AML-193 (cell line): ENCODE data around the gene VANGL1.

Experiments used
- DNase-seq, 2 experiments: peaks; one replicate each; lab custom pipeline; 2025; lab: John Stamatoyannopoulos, UW

The VANGL1 gene

DNA sequence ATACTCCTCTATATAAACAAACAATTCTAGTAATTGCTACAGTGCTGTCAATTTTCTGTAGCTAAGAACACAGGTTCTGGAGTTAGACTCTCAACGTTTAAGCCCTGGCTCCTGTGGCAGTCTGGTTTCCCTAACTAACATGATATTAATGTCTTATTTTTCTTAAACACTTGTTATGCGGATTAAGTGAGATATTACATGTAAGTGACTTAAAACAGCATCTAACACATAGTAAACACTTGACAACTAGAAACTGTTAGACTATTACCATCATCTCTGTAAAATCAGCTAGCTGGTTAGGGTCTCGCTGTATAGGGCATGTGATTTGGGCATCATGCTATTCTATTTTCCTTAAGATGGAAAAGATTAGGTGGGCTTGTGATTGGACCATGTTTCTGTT is 2.3 kb downstream of the VANGL1 start:
- no peak for DNase-seq

DNA sequence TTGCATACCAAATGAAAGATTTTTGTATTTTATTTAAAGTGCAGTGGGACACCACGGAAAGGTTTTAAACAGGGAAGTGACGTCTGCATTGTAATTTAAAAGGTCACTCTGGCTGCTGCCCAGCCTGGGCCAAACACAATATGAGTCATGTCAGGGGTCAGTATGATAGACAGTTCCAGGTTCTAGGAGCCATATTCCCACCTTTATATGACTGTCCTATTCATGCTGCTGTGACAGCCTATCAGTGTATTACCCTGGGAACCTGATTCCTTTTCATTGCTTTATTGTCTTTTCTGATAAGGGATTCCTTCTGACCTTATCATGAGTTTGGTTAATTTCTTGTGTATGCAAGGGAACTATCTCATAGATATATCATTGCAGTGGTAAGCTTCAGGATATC is 5.3 kb downstream of the VANGL1 start:
- no peak for DNase-seq

DNA sequence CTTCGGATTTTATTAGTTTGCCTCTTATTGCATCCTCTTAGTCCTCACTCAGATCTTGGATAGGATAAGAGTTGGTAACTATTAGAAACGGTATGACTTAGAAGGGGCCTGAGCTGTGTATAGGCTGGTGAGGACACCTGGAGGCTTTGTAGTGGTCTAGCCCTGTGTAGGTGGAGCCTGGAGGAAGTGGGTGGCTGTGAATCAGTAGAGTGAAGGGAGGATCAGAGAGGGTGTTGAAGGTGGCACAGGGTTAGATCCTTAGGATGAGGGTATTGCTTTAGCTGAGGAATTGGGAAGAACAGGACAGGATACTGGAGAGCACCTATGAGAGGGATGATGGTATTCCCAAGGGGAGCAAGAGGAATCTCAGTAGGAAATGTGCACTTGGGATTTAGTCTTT is 5.7 kb downstream of the VANGL1 start:
- no peak for DNase-seq

DNA sequence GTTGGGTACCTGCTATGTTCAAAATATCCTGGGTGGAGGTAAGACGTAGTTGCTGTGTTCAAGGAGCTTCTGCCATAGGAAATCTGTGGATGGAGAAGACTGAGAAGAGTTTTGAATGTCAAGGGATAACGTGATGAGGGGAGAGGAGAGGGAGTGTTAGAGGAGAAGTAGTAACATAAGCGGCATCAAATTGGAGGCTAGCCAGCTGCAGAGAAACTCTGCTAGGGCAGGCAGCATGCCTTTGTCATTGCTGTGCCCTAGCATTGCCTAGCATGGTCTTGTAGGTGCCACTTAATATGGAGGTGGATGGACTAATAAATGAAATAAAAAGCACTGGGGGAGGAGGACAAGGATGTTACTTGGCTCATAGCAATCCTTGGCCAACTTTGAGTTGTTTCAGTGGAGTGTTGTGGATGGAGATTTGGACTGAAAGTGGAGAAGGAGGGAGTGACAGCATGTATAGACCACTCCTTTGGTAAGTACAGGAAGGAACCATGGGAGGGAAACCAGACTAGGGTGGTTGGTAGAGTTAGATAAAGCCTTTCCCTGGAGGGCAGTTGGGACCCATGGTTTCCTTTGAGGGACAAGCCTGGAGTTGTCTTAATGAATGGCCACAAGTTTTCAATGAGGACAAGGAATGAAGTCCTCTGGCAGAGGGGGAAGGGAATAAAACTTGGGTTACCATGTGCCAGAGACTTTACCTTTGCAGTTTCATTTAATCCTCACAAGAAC is 6.3 kb downstream of the VANGL1 start:
- no peak for DNase-seq

DNA sequence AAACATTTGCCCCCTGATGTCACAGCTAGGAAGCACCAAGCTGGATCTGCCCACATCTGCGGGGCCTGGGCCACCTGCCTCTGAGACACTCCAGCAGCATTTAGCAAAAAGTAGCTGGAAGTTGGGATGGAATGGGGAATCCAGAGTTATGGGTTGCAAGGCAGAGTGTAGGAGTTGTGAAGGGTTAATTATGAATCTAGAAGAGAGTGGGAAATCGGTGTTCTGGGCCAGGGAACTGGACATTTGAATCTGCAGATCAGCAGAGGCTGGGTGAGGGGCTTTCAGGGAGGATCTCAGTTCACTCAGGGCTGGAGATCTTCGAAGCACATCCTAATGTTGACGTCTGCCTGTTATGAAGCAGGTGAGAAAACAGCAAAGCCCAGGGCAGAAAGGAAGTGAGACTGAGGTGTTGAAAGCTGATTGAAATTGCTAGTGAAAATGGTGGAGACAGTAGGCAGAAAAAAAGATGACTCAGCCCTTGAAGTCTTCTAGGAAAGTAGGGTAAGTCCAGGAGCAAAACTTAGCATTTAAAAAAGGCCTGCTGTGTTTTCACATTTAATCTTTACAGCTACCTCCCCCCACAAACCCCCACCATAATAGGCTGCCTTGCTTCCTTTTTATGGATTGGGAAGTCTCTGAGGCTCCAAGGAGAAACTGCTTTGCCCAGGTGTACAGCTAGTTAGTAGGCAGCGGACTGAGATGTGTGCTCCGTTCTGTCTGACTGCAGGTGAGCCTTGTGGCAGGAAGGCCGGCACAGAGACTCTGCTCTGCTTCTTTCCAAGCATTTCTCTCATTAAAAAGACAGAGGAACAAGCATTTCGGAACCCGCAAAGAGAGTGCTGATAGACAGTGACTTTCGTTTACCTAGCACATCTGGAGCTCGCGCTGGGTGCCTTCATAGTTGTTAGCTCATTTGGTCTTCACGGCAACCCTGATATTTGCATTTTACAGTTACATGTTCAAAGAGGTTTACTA is 7.2 kb downstream of the VANGL1 start:
- no peak for DNase-seq

DNA sequence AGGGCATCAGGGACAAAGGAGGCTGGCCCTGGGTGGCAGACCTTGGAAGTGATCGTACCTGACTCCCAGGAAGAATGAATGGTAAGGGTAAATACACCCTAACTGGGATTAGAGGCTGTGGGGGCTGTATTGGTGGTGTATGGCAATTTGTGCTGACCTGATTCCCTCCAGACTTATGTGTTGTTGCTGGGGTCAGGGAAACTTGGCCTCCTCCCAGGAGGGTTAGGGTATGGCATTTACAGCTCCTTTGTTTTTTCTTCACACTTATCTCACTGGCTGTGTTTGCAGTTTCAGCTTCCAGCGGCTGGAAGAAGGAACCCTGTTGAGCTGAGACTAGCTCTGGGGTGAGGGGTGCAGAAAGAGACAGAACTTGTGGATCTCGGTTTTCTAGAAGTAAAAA is 8.2 kb downstream of the VANGL1 start:
- no peak for DNase-seq

DNA sequence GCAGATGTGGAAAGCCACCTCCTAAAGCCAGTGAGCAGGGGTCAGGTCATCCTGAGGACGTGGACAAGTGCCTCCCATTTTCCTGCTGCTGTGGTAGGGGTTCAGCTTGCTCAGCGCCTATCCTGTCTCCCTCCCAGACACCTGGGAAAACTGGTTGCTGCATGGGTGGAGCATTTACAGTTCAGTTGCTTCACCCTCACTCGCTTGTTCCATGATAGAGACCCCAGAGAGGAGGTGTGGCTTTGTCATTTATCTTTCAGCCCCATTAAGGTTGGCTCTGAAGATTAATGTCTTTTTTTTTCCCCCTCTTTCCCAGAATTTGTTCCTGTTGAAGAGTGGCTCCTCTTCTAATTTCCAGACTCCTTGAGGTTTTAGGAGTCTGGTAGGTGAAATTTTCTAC is 9.2 kb downstream of the VANGL1 start:
- no peak for DNase-seq

DNA sequence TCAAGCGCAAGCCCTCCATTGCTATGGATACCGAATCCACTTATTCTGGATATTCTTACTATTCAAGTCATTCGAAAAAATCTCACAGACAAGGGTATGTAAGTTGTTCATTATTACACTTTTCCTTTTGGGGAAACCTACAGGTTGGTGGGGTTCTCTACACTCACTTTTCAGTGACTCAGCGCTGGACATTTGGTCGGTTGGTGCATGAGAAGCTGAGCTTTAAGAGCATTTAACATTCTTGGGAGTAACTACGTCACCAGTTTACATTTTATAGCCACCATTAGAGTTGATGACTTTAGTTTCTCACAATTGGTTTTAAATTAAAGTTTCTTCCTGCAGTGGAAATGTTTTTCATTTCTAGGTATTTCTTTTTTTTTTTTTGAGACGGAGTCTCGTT is 9.6 kb downstream of the VANGL1 start:
- DNase-seq, result no peak

DNA sequence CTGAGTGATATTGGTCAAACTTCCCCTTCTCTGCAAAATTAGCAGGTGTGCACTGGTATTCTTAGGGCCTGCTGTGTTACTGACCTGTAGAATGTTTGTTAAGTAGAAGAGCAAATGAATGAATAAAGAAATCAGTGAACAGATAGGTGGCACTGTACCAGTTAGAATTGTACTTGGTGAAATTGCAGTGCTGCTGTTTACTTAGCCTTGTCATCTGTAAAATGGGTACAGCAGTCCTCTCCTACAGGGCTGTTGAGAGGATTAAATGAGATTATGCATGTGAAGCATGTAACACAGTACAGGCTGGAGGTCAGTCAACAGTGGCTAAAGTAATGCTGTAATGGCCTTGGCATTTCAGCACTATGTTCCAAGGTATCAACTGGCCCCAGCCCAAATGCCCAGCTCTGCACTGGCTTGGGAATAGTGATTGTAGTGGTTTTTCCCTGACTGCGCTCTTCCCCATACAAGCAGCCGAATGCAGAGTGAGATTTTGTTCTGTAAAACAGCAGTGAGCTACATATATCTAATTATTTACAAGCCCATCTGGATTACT is 10.5 kb downstream of the VANGL1 start:
- no peak for DNase-seq

DNA sequence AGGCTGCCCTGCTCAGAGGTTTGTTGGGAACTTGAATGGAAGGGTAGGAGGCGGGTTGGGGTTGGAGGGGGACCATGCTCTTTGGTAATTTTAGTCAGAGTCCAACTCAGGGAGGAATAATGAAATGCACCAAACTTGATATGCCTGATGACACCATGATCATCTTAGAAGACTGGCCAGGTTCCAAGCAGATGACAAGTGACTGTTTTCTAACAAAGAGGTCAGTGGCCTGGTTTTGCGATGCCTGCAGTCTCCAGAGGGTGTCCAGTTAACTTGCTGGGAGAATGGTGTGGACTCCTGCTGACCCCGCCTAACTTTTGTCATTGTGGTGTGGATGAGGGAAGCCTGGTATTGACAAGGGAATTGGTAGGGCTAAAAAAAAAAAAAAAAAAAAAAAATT is 12.4 kb downstream of the VANGL1 start:
- DNase-seq, result no peak

DNA sequence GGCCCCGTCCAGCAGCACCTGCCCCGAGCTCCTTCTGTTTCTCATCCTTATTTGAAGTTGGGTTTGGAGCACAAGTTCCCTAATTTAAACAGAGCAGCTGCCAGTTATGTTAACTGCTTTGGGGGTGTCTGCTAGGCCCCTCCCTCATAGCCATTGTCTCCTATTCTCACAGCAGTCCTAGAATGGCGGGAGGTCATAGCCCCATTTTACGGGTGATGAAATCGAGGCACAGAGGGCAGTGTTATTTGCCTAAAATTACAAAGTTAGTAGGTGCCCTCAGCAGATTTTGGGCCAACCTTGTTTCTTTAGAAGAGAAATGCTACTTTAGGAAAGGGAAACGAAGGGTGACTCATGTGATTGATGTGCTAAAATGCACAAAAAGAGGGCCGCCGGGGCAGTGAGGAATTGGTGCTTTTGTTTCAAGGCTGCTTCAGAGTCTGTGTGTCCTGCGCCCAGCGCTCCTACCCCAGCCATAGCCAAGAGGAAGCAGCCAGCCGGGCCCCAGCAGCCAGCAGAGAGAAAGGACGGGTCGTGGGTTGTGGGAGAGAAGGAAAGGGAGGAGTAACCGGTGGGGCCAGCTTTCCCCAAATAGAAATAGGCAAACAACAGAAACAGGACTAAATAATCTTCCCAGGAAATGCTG is 13.0 kb downstream of the VANGL1 start:
- DNase-seq, result no peak

DNA sequence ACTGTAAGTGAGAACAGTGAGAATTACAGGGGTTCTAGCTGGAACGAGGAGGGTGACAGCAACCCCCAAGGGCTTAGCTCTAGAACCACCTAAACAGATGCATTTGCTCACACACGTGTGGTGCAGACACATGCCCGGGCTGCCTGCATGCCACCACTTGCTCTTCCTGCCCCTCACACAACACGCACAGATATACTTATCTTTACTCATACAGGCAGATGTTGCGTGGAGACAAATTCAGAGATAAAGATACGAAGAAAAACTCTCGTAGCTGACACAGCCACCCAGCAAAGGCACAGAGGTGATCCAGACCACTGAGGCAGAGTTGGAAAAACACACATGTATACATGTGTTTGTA is 13.5 kb downstream of the VANGL1 start:
- DNase-seq, result no peak

DNA sequence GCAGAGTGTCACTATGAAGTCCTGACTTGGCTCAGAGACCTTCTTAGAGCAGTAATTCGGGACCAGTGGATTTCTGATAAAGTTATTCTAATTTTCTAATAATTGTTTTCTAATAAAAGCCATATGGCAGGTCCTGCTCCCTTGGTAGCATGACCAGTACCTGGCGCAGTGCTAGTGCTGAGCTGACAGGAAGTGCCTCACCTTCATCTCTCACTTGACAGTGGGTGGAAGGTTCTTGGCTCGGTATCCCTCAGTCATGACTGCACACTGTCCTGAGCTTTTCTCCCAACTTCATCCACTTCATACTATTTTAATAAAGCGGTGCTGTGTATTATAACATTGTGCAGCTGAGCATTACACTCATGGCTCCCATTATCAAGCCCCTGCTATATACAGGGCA is 14.1 kb downstream of the VANGL1 start:
- no peak for DNase-seq

DNA sequence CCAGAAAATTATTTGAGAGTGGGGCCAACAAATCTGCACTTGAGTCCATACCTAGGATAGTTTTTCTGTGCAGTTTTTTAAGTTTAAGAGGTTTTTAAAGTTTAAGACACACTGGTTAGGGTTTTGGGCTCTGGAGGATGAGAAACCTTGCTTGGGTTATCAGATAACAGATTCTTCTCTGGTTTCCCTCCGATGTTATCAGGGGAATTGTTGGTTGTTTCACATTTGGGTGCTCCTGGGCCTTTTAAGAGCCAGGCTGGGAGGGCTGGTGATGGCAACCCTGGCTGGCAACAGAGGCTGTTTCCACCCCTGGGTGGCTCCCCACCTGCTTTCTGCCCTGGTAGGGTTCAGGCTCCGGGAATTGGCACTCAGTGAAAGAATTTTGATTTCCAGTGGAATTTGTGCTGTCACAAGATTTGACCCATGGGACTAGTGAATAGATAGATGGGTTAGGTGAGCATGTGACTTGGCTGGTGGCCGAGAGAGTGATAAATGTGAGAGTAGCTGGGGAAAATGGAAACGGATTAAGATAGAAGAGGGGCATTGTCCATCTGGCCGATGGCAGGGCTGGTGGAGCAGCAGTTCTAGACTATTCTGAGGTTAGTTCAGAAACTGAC is 14.8 kb downstream of the VANGL1 start:
- no peak for DNase-seq

DNA sequence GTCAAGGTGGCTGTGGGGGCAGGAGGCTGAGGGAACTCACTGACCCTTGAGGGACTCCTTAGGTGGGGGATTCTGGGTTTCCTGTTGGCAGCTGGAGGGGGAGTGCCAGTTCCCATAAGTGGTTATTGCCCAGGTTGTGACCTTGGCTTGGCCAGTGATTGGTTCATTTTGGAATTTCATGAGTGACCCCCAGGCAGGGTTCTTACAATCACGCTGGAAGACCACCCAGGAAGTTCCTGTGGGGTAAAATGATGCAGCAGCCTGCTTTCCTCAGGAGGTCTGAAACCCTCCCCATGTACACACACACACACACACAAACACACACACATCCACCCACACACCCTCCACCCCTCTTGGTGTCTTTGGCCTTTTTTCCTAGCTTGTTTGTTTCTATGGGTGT is 16.9 kb downstream of the VANGL1 start:
- no peak for DNase-seq

DNA sequence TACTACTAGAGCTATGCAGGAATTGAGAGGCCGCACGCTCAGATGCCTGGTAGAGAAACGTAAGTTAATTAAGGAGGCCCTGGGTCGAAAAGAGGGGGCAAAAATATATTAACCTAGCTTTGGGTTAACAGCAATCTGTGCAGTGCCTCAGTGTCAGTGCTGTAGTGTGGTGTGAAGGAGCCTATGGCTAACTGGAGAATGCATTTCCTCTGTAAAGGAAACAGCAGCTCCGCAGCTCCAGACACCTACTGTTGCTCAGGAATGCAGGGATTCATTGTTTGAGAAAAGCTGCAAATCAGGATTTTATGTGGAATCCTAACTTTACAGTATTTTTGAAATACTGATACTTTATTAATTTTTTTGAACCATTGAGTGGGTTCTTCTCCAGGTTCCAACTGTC is 18.4 kb downstream of the VANGL1 start:
- no peak for DNase-seq

DNA sequence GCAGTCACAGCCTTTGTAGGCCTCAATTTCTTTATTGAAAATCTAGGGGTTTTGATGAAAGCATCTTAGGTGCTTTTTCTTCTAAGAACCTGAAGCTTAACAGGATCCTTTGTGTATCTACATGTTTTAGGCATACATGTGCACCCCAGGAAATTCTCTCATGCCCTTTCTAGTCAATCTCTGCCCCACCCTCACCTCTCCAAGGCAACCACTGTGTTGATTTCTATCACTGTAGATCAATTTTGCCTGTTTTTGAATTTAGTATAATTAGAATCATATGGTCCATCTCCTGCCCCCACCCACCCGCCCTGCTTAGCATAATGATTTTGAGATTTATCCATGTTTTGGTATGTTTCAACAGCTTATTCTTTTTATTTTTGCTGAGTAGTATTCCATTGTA is 19.4 kb downstream of the VANGL1 start:
- no peak for DNase-seq

DNA sequence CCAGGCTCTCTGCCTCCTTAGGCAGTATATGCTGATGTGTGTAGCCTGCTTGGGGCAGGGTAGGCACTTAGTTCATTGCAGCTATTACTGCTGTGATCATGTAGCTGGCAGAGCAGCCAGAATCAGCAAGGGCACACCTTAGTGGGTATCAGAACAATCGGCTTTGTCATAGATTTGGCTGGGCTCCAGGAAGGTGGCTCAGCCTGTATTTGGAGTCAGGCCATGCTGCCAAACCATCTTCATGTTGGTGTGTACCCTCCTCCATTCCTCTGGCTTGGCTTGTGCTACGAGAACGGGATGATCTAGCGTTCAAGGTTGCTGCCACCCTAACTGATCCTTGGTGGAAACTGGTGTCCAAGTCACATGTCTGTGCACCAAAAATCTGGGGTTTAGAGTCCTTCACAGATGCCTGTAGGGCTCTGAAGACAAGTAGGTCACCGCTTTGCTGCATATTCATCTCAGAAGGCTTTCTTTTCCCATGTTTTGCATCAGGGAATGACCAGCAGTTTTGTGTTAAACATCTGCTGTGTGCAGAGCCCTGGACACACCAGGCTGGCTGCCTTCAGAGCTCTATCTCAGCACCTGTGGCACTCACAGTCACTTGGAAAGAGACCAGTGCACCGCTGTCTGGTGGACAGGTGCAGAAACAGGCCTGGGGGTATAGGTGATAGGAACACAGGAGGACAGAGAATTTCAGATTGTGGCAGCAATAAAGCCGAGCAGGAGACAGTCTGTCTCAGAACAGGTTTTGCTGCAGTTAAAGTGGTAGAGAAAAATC is 23.7 kb downstream of the VANGL1 start:
- DNase-seq, result no peak

DNA sequence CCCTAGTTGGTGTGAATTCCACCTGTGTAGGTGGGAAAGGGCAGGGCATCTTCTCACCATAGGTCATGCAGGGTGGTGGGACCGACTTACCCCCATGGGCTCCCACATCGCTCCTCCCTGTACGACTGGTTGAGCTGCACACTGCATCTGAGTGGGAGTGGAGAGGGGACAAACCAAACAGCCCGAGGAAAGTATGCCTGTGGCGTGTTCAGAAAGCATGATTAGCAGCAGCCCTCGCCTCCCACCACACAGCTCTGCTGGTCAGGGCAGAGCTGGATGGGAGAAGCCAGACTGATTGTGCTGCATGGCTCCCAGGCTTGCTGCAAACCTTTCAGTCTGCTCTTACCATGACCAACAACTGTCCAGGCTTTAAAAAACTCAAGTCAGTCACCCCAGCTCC is 24.4 kb downstream of the VANGL1 start:
- DNase-seq, result no peak

DNA sequence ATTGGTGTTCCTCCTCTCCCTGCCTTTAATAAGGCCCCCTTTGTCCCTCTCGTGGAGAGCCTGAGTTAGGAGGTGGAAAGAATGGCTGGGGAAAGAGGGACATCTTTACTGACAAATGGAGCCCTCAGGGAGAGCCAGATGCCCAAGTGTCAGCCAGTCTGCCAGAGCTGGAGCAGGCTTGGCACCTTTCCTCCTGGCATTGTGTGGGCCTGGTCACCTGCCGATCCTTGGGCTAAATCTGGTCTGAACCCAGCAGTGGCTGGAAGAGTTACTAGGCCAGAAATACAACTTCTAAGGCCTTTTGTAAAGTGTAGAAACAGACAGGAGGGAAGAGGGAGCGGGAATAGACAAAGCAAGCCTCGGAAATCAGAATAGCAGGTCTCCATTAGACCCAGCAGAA is 24.9 kb downstream of the VANGL1 start:
- DNase-seq, result no peak

DNA sequence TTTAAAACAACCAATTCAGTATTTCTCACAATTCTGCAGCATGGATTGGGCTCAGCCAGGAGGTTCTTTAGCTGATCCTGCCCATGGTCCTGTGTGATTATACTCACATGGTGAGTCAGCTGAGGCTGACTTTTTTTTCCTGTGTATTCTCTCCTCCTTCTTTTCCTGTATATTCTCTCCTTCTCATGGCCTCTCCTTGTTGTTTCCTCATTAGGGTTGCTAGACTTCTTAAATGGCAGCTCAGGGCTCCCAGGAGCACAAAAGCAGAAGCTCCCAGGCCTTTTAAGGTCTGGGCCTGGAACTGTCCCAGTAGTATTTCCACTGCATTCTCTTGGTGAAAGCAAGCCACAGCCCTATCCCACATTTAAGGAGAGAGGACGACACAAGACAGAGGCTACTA is 26.8 kb downstream of the VANGL1 start:
- DNase-seq, result no peak
